ENCODE measurements around the gene ANKMY1. TPM values are rescaled to one million over a fixed set of nuclear protein-coding genes. Genes with fewer than 3 reads are reported as not detected.

Gene ANKMY1
- total and polyA plus RNA-seq, 2 of the 13 experiments (the other 11 are each of a cell fraction or from before 2014, with no cell fraction given), result 11.7 to 18.8 TPM

DNA sequence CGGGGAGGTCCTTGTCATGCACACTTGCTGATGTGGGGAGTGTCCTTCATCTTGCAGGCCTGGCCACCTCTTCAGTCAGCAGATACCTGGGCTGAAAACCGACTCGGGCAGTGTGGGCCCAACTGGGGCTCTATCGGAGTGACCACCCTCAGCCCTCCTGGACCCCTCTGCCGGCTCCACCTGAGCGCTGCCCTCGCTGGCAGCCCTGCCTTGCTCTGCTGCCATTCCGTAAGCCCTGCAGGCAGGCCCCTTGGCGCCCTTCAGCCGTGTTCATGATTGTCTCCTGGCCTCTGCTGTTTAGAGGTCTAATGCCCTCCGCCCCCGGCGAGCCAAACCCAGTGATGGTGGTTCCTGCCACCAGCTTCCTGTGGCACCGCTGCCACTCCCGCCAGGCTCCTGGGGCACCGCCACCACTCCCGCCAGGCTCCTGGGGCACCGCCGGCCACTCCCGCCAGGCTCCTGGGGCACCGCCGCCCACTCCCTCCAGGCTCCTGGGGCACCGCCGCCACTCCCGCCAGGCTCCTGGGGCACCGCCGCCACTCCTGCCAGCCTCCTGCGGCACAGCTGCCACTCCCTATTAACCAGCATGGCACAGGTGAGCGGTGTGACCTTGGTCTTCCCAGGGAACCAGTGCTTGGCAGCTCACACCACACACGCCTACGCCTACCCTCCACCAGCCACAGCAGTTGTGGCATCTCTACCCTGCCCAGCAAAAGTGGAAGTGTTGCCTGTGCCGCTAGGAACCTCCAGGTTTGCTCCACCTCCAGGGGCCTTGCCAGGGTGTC is 44.7 kb upstream of the ANKMY1 start:
- peaks cover 4 to 8% of the 10 kb centered on the region in 2 experiments; a peak in 2 of 5 replicates for H3K36me3 ChIP-seq (replicated peaks in 1 of 2; ENCODE audit: control insufficient read depth in 1 of 2, insufficient read depth in 2 of 2, low read length in 2 of 2)
- H4K20me1 ChIP-seq (ENCODE audit: insufficient read depth, low read length), result 0 out of 2 replicates have a peak, but pooled peaks cover 4% of the 10 kb centered on the region
- H2AFZ ChIP-seq (ENCODE audit: low read length), result no peak overlapping the region
- H3K4me1 ChIP-seq (ENCODE audit: insufficient read depth, low read length), result peaks cover 59% of the 10 kb centered on the region
- TF ChIP-seq ZNF136 (CRISPR knock-in tag; IDR thresholded peaks at IDR 0.05; ENCODE audit: low read depth) (no peak), HOXD1 (CRISPR knock-in tag; IDR thresholded peaks at IDR 0.05) (no peak), AGO2 (optimal IDR thresholded peaks at IDR 0.05; ENCODE audit: low read depth, low read length) (peak; percentile 20), ZNF816 (CRISPR knock-in tag; IDR thresholded peaks at IDR 0.05; ENCODE audit: borderline replicate concordance) (no peak)
- TF ChIP-seq, protein P1, sequence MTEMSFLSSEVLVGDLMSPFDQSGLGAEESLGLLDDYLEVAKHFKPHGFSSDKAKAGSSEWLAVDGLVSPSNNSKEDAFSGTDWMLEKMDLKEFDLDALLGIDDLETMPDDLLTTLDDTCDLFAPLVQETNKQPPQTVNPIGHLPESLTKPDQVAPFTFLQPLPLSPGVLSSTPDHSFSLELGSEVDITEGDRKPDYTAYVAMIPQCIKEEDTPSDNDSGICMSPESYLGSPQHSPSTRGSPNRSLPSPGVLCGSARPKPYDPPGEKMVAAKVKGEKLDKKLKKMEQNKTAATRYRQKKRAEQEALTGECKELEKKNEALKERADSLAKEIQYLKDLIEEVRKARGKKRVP (CRISPR knock-in tag; IDR thresholded peaks at IDR 0.05), result no peak
- no peak for DNase-seq (ENCODE audit: low spot score)
- no peak for ATAC-seq
- intact Hi-C loops (cut with micrococcal nuclease; ENCODE audit: unreplicated experiment), result loop anchor here (10.0 kb wide), 1 partner anchor 232 kb away; no protein-coding TSS in a partner anchor
- in situ Hi-C loops (cut with HindIII; ENCODE audit: extremely low pct_ligation_motif_present, low pct_unique_long_range_greater_than_20kb), result no loop called here
- H3K9me3 ChIP-seq (ENCODE audit: low read length), result no peaks in the 10 kb centered on the region
- FAIRE-seq, result no peak
- BruUV-seq (replicated peaks), result no TSS peak
- H3K27ac ChIP-seq (ENCODE audit: extremely low read length, insufficient read depth, low read length), result no peak overlapping the region
- H3K4me3 ChIP-seq (replicated peaks in 1 of 3; ENCODE audit: insufficient read depth in 1 of 3, low read depth in 2 of 3, low read length in 3 of 3), result no peak overlapping the region
- H3K27me3 ChIP-seq (ENCODE audit: control insufficient read depth in 1 of 2, insufficient read depth in 2 of 2, low read length in 2 of 2), result no peaks in the 10 kb centered on the region
- H3K4me2 ChIP-seq (ENCODE audit: low read depth, low read length), result no peak overlapping the region
- H3K79me2 ChIP-seq (ENCODE audit: insufficient read depth, low read length), result peaks cover 22% of the 10 kb centered on the region
- 94% methylated on average over 28 of the region's 32 CpGs for WGBS (ENCODE audit: low lambda C conversion rate)
- H3K9ac ChIP-seq (ENCODE audit: insufficient read depth, low read depth, low read length), result no peak overlapping the region
- POLR2A ChIA-PET, result interaction anchor here (9.7 kb wide), 1 partner anchor 15 kb away, joined by 147 read pairs; the partner anchor contains the start of gene CAPN10
- CTCF ChIA-PET (ENCODE audit: low intra/inter-chr PET ratio, low total read pairs), result no interaction called here

DNA sequence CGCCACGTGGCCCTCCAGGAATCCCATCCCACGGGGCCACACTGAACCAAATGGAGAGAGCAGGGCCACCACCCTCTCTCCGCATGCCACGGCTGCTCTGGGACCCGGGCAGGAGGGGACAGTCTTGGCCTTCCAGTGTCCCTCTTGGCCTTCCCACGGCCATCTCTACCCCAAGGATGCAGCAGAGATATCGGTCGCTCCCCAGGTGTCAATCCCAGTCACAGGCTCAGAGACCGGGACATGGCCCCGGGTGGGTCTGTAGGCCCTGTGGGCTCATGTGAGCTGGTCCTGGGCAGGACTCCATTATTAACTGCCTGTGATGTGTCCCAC is 44.0 kb upstream of the ANKMY1 start:
- H3K27ac ChIP-seq (ENCODE audit: extremely low read length, insufficient read depth, low read length), result no peak overlapping the region
- H3K36me3 ChIP-seq (replicated peaks in 1 of 2; ENCODE audit: control insufficient read depth in 1 of 2, insufficient read depth in 2 of 2, low read length in 2 of 2), result peaks cover 4 to 8% of the 10 kb centered on the region in 2 experiments; a peak in 2 of 5 replicates
- DNase-seq (ENCODE audit: low spot score) (no peak), FAIRE-seq (no peak), ATAC-seq (no peak)
- in situ Hi-C loops (cut with HindIII; ENCODE audit: extremely low pct_ligation_motif_present, low pct_unique_long_range_greater_than_20kb), result no loop called here
- 95% methylated on average over 11 of the region's 11 CpGs for WGBS (ENCODE audit: low lambda C conversion rate)
- intact Hi-C loops (cut with micrococcal nuclease; ENCODE audit: unreplicated experiment), result loop anchor here (10.0 kb wide), 1 partner anchor 233 kb away; no protein-coding TSS in a partner anchor
- H3K9me3 ChIP-seq (ENCODE audit: low read length), result no peaks in the 10 kb centered on the region
- H3K4me2 ChIP-seq (ENCODE audit: low read depth, low read length), result no peak overlapping the region
- no TSS peak for BruUV-seq (replicated peaks)
- peaks cover 59% of the 10 kb centered on the region for H3K4me1 ChIP-seq (ENCODE audit: insufficient read depth, low read length)
- CTCF ChIA-PET (ENCODE audit: low intra/inter-chr PET ratio, low total read pairs), result no interaction called here
- H2AFZ ChIP-seq (ENCODE audit: low read length), result no peak overlapping the region
- H3K27me3 ChIP-seq (ENCODE audit: control insufficient read depth in 1 of 2, insufficient read depth in 2 of 2, low read length in 2 of 2), result no peaks in the 10 kb centered on the region
- no peak overlapping the region for H3K9ac ChIP-seq (ENCODE audit: insufficient read depth, low read depth, low read length)
- H4K20me1 ChIP-seq (ENCODE audit: insufficient read depth, low read length), result 0 out of 2 replicates have a peak, but pooled peaks cover 4% of the 10 kb centered on the region
- peaks cover 15% of the 10 kb centered on the region for H3K79me2 ChIP-seq (ENCODE audit: insufficient read depth, low read length)
- POLR2A ChIA-PET, result interaction anchor here (9.7 kb wide), 1 partner anchor 15 kb away, joined by 147 read pairs; the partner anchor contains the start of gene CAPN10
- H3K4me3 ChIP-seq (replicated peaks in 1 of 3; ENCODE audit: insufficient read depth in 1 of 3, low read depth in 2 of 3, low read length in 3 of 3), result no peak overlapping the region
- no peak for TF ChIP-seq ZNF180 (CRISPR knock-in tag; IDR thresholded peaks at IDR 0.05; ENCODE audit: borderline replicate concordance, low read depth)
- TF ChIP-seq ZFP36L1 (CRISPR knock-in tag; IDR thresholded peaks at IDR 0.05), result no peak
- TF ChIP-seq ELF3 (CRISPR knock-in tag; IDR thresholded peaks at IDR 0.05), result no peak
- TF ChIP-seq, protein P2, sequence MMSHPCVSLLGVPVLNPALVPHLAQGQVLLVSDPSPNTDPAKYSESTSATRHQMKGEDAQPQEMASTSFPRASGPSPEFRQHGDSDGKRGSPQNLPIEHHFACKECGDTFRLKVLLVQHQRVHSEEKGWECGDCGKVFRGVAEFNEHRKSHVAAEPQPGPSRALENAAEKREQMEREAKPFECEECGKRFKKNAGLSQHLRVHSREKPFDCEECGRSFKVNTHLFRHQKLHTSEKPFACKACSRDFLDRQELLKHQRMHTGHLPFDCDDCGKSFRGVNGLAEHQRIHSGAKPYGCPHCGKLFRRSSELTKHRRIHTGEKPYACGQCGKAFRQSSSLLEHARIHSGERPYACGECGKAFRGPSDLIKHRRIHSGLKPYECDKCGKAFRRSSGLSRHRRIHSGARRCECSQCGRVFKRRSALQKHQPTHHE (CRISPR knock-in tag; IDR thresholded peaks at IDR 0.05; ENCODE audit: borderline replicate concordance), result no peak
- TF ChIP-seq REPIN1 (CRISPR knock-in tag; IDR thresholded peaks at IDR 0.05; ENCODE audit: borderline replicate concordance, low read depth), result no peak
- no peak for TF ChIP-seq NBN (conservative IDR thresholded peaks at IDR 0.05)
- TF ChIP-seq MATR3 (CRISPR knock-in tag; IDR thresholded peaks at IDR 0.05), result no peak
- TF ChIP-seq HOXA9 (CRISPR knock-in tag; IDR thresholded peaks at IDR 0.05; ENCODE audit: borderline replicate concordance), result no peak
- TF ChIP-seq ZNF614 (CRISPR knock-in tag; IDR thresholded peaks at IDR 0.05; ENCODE audit: borderline replicate concordance), result no peak

Data from HepG2 (cell line).